ENCODE data around the gene IL6.
"Not testable (repeated sequence)": the region's sequence is repeated elsewhere in the genome, so short reads cannot be mapped to it uniquely, and the experiment has no call there.

Gene IL6

GRCh38 chr7:22698767-22699166 is 28.2 kb upstream of the IL6 start:
- DNase-seq (ENCODE audit: low read depth in 1 of 2, low spot score in 1 of 2) = no peak
- H3K27me3 ChIP-seq (ENCODE audit: insufficient read depth, poor library complexity, severe bottlenecking) = no peaks in the 10 kb centered on the region
- no peak overlapping the region for H3K27ac ChIP-seq (replicated peaks)
- H3K4me3 ChIP-seq (replicated peaks; ENCODE audit: insufficient read depth, low read length) = no peak overlapping the region
- TF ChIP-seq, protein P1, sequence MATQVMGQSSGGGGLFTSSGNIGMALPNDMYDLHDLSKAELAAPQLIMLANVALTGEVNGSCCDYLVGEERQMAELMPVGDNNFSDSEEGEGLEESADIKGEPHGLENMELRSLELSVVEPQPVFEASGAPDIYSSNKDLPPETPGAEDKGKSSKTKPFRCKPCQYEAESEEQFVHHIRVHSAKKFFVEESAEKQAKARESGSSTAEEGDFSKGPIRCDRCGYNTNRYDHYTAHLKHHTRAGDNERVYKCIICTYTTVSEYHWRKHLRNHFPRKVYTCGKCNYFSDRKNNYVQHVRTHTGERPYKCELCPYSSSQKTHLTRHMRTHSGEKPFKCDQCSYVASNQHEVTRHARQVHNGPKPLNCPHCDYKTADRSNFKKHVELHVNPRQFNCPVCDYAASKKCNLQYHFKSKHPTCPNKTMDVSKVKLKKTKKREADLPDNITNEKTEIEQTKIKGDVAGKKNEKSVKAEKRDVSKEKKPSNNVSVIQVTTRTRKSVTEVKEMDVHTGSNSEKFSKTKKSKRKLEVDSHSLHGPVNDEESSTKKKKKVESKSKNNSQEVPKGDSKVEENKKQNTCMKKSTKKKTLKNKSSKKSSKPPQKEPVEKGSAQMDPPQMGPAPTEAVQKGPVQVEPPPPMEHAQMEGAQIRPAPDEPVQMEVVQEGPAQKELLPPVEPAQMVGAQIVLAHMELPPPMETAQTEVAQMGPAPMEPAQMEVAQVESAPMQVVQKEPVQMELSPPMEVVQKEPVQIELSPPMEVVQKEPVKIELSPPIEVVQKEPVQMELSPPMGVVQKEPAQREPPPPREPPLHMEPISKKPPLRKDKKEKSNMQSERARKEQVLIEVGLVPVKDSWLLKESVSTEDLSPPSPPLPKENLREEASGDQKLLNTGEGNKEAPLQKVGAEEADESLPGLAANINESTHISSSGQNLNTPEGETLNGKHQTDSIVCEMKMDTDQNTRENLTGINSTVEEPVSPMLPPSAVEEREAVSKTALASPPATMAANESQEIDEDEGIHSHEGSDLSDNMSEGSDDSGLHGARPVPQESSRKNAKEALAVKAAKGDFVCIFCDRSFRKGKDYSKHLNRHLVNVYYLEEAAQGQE (IDR thresholded peaks at IDR 0.05; ENCODE audit: insufficient replicate concordance, low read depth) = no peak
- TF ChIP-seq SPI1 (IDR thresholded peaks at IDR 0.05; ENCODE audit: borderline replicate concordance, low read depth) (no peak), POLR2AphosphoS5 (IDR thresholded peaks at IDR 0.05; ENCODE audit: low read depth) (no peak), GABPA (IDR thresholded peaks at IDR 0.05; ENCODE audit: low read depth) (no peak), CTCF (IDR thresholded peaks at IDR 0.05; ENCODE audit: insufficient read depth, low read length) (no peak)

- H3K4me3 ChIP-seq (replicated peaks; ENCODE audit: insufficient read depth, low read length) = no peak overlapping the region
- no peaks in the 10 kb centered on the region for H3K27me3 ChIP-seq (ENCODE audit: insufficient read depth, poor library complexity, severe bottlenecking)
- H3K27ac ChIP-seq (replicated peaks) = no peak overlapping the region
- no peak for DNase-seq (ENCODE audit: low read depth in 1 of 2, low spot score in 1 of 2)
- no peak for TF ChIP-seq SPI1 (IDR thresholded peaks at IDR 0.05; ENCODE audit: borderline replicate concordance, low read depth)
- no peak for TF ChIP-seq CTCF (IDR thresholded peaks at IDR 0.05; ENCODE audit: insufficient read depth, low read length)
- TF ChIP-seq POLR2AphosphoS5 (IDR thresholded peaks at IDR 0.05; ENCODE audit: low read depth) = no peak
- no peak for TF ChIP-seq GABPA (IDR thresholded peaks at IDR 0.05; ENCODE audit: low read depth)
- TF ChIP-seq, protein P1 (IDR thresholded peaks at IDR 0.05; ENCODE audit: insufficient replicate concordance, low read depth) = no peak
Measured at GRCh38 chr7:22700559-22701002, 26.4 kb upstream of the IL6 start.

DNA sequence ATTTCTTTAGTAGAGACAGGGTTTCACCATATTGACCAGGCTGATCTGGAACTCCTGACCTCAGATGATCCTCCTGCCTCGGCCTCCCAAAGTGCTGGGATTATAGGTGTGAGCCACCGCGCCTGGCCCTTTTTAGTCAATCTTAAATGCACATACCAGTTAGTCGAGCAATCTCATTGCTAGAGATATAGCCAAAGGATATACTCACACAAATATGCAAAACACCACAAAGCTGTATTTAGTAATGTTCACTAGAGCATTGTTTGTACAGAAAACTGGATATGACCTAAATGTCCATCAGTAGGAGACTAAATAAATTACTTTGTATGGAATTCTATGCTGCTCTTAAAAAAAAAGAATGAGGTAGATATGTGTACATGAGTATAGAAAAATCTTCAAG is 24.5 kb upstream of the IL6 start:
- DNase-seq (ENCODE audit: low read depth in 1 of 2, low spot score in 1 of 2) = no peak
- H3K27me3 ChIP-seq (ENCODE audit: insufficient read depth, poor library complexity, severe bottlenecking) = no peaks in the 10 kb centered on the region
- TF ChIP-seq SPI1 (IDR thresholded peaks at IDR 0.05; ENCODE audit: borderline replicate concordance, low read depth) (no peak), POLR2AphosphoS5 (IDR thresholded peaks at IDR 0.05; ENCODE audit: low read depth) (no peak), GABPA (IDR thresholded peaks at IDR 0.05; ENCODE audit: low read depth) (no peak), CTCF (IDR thresholded peaks at IDR 0.05; ENCODE audit: insufficient read depth, low read length) (no peak)
- H3K27ac ChIP-seq (replicated peaks) = no peak overlapping the region
- no peak overlapping the region for H3K4me3 ChIP-seq (replicated peaks; ENCODE audit: insufficient read depth, low read length)

GRCh38 chr7:22703107-22703855 is 23.7 kb upstream of the IL6 start:
- not testable (repeated sequence) for H3K4me3 ChIP-seq (replicated peaks; ENCODE audit: insufficient read depth, low read length); DNase-seq (ENCODE audit: low read depth in 1 of 2, low spot score in 1 of 2); H3K27me3 ChIP-seq (ENCODE audit: insufficient read depth, poor library complexity, severe bottlenecking); H3K27ac ChIP-seq (replicated peaks)

DNA sequence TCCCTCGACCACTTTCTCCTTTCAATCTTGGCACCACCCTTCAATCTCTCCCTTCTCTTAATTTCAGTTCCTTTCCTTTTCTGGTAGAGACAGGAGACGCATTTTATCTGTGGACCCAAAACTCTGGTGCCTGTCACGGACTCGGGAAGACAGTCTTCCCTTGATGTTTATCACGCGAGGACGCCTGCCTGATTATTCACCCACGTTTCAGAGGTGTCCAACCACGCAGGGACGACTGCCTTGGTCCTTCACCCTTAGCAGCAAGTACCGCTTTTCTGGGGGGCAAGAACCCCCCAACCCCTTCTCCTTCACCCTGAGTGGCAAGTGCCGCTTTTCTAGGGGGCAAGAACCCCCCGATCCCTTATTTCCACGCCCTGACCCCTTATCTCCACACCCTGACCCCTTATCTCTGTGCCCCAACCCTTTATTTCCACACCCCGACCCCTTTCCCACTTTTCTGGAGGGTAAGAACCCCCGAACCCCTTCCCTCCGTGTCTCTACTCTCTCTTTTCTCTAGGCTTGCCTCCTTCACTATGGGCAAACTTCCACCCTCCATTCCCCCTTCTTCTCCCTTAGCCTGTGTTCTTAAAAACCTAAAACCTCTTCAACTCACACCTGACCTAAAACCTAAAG is 22.9 kb upstream of the IL6 start:
- DNase-seq (ENCODE audit: low read depth in 1 of 2, low spot score in 1 of 2); H3K27me3 ChIP-seq (ENCODE audit: insufficient read depth, poor library complexity, severe bottlenecking); H3K4me3 ChIP-seq (replicated peaks; ENCODE audit: insufficient read depth, low read length); H3K27ac ChIP-seq (replicated peaks): not testable (repeated sequence)

- not testable (repeated sequence) for H3K27ac ChIP-seq (replicated peaks); DNase-seq (ENCODE audit: low read depth in 1 of 2, low spot score in 1 of 2); H3K27me3 ChIP-seq (ENCODE audit: insufficient read depth, poor library complexity, severe bottlenecking); H3K4me3 ChIP-seq (replicated peaks; ENCODE audit: insufficient read depth, low read length)
Measured at GRCh38 chr7:22704722-22705121, 22.3 kb upstream of the IL6 start.

- not testable (repeated sequence) for DNase-seq (ENCODE audit: low read depth in 1 of 2, low spot score in 1 of 2); H3K27me3 ChIP-seq (ENCODE audit: insufficient read depth, poor library complexity, severe bottlenecking); H3K4me3 ChIP-seq (replicated peaks; ENCODE audit: insufficient read depth, low read length); H3K27ac ChIP-seq (replicated peaks)
Measured at GRCh38 chr7:22705874-22706273, 21.1 kb upstream of the IL6 start.
